H1 (cell line): ENCODE measurements around the gene MTX1. TPM values are rescaled to one million over a fixed set of nuclear protein-coding genes. Genes with fewer than 3 reads are reported as not detected.
A peak's percentile ranks its signal among the peaks of the same experiment; 100 is the strongest.

ENCODE experiments used
- KDM4A ChIP-seq: IDR thresholded peaks from one replicate; pipeline ENCODE4 v1.7.1; 2012; ENCODE audit warnings: low read depth, mild to moderate bottlenecking, moderate library complexity, low read length, inconsistent platforms; ENCODE audit not compliant: severe bottlenecking
- KDM5A ChIP-seq: fragments of 200-600 bp; IDR thresholded peaks from 2 replicates; pipeline ENCODE4 v1.7.1; 2012; ENCODE audit warnings: mild to moderate bottlenecking, low read length, inconsistent platforms, mixed read lengths
- TBP ChIP-seq: IDR thresholded peaks from 2 replicates; pipeline ENCODE4 v1.6.1; 2011; ENCODE audit warnings: low read depth, low read length, improper control_type of control experiment
- polyA plus RNA-seq, 7 experiments: library from polyadenylated mRNA; depleted of rRNA in 3 of 7; stranded (reverse) in 5 of 7; unstranded in 2 of 7; fragments of >200 nt in 5 of 7; fragments of 200-250 nt in 2 of 7; gene quantifications; 1 replicate in 5 of 7; 2 replicates in 1 of 7; 4 replicates in 1 of 7; pipeline versions ENCODE4 v1.2.1 to v1.2.3, GENCODE V29; 2011 to 2013; ENCODE audit warnings: missing spikeins in 2 of 7, mixed read lengths in 2 of 7
- total RNA-seq: library from RNA; stranded (reverse); fragmentation: NEBNext Ultra II Directional; extraction: Animal tissue kit (Norgen Biotek cat#: 25700); gene quantifications from 2 replicates; pipeline ENCODE4 v1.2.1, GENCODE V29; 2021
- TF ChIP-seq, protein P1 (sequence below): fragments of 300-600 bp; sonication (generic); IDR thresholded peaks from 2 replicates; pipeline ENCODE4 v1.7.1; 2012; ENCODE audit warnings: low read length, moderate library complexity, mild to moderate bottlenecking, inconsistent platforms; ENCODE audit not compliant: insufficient replicate concordance

MTX1 gene
- total and polyA plus RNA-seq, 2 of the 8 experiments (the other 6 are each of a cell fraction or from before 2014, with no cell fraction given) = 47.9 to 131 TPM

DNA sequence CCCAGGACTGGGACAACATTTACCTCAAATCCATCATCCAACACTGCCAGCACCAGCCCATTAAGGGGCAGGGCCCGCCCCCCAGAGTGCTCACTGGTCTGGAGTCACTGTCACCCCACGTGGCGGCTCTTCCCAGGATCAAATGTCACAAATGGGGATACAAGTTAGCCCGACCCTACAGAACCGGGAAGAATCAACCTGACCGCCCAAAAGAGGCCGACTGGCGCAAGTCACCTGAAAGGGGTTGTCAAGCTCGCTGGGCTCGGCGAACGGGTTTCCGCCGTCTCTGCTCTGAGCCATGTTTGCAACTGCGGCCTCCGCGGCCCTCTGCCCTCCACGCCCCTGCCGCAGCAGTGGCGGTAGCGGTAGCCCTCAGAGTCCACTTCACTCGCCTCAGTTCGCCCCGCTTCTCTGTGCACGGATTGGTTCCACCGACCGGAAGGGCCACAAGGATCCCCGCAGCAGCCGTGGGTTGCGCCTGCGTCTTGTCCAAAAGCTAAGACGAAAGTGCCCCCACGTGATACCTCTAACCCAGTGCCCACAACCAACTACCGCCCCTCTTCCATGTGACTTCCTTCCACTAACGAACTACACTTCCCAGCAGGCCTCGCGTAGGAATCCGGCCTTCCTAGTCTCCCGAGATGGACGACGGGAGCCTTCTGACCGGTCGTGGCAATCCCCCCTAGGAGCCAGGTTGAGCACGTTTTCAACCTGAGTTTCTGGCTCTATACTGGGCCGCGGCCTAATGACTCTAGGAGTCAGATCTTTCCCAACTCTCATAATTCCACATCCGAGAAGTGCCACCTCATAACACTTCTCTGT is 53.6 kb downstream of the MTX1 start, which contains the start of gene SCAMP3 (continued):
- TF ChIP-seq KDM4A (peak; percentile 48), KDM5A (0 out of 2 replicates have a peak, but pooled peaks have one; percentile 3), TBP (peak; percentile 76)
- TF ChIP-seq, protein P1, sequence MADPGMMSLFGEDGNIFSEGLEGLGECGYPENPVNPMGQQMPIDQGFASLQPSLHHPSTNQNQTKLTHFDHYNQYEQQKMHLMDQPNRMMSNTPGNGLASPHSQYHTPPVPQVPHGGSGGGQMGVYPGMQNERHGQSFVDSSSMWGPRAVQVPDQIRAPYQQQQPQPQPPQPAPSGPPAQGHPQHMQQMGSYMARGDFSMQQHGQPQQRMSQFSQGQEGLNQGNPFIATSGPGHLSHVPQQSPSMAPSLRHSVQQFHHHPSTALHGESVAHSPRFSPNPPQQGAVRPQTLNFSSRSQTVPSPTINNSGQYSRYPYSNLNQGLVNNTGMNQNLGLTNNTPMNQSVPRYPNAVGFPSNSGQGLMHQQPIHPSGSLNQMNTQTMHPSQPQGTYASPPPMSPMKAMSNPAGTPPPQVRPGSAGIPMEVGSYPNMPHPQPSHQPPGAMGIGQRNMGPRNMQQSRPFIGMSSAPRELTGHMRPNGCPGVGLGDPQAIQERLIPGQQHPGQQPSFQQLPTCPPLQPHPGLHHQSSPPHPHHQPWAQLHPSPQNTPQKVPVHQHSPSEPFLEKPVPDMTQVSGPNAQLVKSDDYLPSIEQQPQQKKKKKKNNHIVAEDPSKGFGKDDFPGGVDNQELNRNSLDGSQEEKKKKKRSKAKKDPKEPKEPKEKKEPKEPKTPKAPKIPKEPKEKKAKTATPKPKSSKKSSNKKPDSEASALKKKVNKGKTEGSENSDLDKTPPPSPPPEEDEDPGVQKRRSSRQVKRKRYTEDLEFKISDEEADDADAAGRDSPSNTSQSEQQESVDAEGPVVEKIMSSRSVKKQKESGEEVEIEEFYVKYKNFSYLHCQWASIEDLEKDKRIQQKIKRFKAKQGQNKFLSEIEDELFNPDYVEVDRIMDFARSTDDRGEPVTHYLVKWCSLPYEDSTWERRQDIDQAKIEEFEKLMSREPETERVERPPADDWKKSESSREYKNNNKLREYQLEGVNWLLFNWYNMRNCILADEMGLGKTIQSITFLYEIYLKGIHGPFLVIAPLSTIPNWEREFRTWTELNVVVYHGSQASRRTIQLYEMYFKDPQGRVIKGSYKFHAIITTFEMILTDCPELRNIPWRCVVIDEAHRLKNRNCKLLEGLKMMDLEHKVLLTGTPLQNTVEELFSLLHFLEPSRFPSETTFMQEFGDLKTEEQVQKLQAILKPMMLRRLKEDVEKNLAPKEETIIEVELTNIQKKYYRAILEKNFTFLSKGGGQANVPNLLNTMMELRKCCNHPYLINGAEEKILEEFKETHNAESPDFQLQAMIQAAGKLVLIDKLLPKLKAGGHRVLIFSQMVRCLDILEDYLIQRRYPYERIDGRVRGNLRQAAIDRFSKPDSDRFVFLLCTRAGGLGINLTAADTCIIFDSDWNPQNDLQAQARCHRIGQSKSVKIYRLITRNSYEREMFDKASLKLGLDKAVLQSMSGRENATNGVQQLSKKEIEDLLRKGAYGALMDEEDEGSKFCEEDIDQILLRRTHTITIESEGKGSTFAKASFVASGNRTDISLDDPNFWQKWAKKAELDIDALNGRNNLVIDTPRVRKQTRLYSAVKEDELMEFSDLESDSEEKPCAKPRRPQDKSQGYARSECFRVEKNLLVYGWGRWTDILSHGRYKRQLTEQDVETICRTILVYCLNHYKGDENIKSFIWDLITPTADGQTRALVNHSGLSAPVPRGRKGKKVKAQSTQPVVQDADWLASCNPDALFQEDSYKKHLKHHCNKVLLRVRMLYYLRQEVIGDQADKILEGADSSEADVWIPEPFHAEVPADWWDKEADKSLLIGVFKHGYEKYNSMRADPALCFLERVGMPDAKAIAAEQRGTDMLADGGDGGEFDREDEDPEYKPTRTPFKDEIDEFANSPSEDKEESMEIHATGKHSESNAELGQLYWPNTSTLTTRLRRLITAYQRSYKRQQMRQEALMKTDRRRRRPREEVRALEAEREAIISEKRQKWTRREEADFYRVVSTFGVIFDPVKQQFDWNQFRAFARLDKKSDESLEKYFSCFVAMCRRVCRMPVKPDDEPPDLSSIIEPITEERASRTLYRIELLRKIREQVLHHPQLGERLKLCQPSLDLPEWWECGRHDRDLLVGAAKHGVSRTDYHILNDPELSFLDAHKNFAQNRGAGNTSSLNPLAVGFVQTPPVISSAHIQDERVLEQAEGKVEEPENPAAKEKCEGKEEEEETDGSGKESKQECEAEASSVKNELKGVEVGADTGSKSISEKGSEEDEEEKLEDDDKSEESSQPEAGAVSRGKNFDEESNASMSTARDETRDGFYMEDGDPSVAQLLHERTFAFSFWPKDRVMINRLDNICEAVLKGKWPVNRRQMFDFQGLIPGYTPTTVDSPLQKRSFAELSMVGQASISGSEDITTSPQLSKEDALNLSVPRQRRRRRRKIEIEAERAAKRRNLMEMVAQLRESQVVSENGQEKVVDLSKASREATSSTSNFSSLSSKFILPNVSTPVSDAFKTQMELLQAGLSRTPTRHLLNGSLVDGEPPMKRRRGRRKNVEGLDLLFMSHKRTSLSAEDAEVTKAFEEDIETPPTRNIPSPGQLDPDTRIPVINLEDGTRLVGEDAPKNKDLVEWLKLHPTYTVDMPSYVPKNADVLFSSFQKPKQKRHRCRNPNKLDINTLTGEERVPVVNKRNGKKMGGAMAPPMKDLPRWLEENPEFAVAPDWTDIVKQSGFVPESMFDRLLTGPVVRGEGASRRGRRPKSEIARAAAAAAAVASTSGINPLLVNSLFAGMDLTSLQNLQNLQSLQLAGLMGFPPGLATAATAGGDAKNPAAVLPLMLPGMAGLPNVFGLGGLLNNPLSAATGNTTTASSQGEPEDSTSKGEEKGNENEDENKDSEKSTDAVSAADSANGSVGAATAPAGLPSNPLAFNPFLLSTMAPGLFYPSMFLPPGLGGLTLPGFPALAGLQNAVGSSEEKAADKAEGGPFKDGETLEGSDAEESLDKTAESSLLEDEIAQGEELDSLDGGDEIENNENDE = no peak
